ENCODE data around the gene FHIP1B.
A peak's percentile ranks its signal among the peaks of the same experiment; 100 is the strongest.
"Not testable (repeated sequence)": the region's sequence is repeated elsewhere in the genome, so short reads cannot be mapped to it uniquely, and the experiment has no call there.

FHIP1B gene

DNA sequence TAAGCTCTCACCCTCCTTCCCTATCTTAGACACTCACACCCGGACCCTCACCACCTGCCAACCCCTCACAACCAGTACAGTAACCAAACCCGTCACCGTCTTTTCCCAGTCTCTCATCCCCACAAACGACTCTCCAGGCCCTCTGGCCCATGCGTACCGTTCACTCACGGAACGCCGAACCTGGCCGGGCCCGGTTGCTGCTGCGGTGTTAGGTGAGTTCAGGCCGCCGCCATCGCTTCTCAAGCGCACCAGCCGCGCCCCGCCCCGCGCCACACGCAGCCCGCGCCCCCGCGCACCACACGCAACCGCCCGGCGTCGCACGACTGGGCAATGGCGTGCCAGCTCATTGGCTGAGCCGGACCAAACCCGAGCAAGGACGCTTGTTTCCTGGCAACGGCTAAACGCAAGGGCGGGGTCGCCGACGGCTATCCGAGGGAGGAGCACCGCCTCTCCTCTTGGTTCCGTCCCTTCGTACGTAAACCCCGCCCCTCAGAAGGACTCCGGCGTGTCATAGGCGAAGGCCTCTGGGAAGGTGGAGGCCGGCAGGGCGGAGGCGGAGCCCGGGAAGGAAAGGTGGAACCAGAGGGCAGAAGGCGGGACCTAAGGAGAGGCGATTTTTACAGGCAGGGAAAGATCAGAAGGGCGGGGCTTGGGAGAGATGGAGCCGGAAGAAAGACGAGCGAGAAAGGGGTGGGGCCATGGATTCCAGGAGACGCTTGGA, at the start of gene FHIP1B:
Gene FHIP1B (minus strand): TSS at position 250 of the 721 bp plus-strand sequence. CDS start 10,120 bp downstream, outside the sequence.
- DNase-seq, result peak; percentile 100

DNA sequence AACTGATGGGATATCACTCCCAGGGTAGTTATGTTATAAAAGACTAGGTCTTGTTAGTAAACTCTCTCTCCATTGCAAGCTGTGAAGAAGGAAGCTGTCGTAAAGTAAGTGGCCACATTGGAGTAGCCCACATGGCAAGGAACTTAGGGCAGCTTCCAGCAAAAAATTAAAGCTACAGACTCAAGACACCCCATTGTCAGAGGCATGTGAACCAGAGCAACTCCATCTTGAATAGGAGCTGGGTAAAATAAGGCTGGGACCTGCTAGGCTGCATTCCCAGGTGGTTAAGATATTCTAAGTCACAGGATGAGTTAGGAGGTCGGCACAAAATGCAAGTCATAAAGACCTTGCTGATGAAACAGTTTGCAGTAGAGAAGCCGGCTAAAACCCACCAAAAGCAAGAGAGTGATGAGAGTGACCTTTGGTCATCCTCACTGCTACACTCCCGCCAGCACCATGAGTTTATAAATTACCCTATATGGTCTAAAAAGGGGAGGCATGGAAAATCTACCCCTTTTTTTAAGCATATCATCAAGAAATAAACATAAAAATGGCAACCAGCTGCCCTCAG, 49.1 kb upstream of the FHIP1B start:
- no peak for DNase-seq

DNA sequence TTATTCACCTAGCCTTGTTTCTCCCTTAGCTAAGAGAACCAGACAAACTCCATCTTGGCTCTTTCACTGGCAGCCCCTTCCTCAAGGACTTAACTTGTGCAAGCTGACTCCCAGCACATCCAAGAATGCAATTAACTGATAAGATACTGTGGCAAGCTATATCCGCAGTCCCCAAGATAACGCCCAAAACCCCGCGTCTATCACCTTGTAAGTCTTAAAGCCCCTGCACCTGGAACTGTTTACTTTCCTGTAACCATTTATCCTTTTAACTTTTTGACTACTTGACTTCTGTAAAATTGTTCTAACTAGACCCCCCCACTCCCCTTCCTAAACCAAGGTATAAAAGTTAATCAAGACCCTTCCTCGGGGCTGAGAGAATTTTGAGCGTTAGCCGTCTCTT, 46.4 kb upstream of the FHIP1B start:
- not testable (repeated sequence) for DNase-seq

DNA sequence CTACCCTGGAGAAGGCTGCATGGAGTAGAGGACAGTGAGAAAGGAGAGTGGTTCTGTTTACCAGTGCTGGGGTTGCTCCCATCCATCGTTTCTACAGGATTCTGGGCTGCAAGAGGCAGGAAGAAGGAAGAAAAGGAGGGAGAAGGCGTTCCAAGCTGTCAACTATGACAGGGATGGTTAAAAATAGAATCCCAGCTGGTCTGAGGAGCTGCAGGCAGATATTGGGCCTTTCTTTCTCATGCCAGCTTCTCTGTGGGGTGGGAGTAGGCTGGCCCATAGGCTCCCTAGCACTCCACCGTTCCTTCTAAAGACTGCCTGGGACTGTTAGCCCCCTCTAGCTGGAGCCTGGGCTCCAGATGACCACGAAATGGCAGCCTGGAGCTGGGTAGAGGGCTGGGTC, 38.8 kb upstream of the FHIP1B start:
- DNase-seq, result no peak

DNA sequence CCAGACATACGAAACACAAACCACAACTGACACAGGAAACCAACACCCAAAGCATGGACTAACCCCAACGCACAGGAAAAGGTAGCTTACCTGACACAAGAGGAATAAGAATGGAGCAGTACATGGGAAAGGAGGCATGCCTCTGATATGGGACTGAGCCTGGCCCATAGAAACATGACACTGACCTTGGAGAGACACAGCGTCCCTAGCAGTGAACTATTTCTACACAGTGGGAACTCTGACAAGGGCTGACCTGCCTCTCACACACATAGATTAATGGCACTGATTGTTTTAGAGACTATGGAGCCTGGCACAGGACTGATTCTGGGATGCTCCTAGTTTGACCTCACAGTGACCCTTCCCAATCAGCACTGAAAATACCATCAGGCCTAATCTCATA, 37.2 kb upstream of the FHIP1B start:
- no peak for DNase-seq

DNA sequence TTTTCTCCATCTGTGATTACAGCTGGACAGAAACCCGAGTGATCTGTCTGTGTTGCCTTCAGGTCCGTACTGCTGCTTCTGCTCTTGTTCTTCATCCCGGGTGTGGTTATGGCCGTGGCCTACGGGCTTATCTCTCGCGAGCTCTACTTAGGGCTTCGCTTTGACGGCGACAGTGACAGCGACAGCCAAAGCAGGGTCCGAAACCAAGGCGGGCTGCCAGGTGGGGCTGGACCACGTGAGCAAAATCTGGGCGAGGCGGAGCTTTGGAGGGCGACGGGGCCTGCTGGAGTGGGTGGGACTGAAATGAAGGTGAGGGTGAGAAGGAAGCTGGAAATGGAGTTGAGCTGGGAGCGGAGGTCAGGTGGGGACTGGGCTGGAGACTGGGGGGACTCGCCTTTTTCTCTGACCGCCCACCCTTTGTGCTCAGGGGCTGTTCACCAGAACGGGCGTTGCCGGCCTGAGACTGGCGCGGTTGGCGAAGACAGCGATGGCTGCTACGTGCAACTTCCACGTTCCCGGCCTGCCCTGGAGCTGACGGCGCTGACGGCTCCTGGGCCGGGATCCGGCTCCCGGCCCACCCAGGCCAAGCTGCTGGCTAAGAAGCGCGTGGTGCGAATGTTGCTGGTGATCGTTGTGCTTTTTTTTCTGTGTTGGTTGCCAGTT, 36.3 kb upstream of the FHIP1B start:
- DNase-seq, result no peak

DNA sequence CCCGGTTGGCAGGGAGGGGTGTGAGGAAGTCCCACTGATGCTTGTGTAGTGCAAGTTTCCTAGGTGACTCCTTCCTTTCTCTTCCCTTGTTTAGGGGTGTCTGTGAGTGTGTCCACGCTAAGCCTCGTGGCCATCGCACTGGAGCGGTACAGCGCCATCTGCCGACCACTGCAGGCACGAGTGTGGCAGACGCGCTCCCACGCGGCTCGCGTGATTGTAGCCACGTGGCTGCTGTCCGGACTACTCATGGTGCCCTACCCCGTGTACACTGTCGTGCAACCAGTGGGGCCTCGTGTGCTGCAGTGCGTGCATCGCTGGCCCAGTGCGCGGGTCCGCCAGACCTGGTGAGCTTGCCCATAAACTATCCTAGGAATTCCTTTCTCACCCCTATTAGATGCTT, 35.6 kb upstream of the FHIP1B start:
- no peak for DNase-seq

DNA sequence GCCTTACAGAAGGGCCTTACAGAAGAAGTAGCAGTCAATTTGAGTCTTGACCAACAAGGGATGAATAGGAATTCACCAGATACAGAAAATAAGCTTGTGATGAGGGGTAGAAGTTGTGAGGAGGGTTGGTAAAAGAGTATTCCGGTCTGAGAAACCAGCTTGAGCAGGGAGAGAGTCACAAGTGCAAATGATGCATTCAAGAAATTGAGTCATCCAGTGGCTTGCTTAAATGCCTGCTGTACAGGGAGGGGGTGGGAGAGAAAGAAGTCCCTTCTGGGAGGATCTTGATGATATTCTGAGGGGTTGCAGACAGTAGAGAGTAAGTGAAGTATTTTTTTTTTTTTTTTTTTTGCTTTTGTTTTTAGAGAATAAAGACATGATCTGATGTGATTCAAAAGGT, 34.4 kb upstream of the FHIP1B start:
- DNase-seq, result no peak

DNA sequence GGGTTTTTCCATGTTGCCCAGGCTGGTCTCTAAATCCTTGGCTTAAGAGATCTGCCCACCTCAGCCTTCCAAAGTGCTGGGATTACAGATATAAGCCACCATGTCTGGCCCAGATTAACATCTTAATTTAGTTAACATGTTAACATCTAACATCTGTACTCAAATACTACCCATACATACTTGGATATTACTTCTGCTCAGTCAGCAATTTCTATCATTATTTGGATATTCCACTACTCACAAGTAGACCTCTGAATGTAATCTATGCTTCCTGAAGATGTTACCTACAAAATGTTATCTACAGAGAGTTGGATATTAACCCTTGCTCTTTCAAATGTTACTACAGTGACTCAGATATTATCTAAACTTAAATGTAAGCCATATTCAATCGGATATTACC, 29.2 kb upstream of the FHIP1B start:
- DNase-seq, result no peak

DNA sequence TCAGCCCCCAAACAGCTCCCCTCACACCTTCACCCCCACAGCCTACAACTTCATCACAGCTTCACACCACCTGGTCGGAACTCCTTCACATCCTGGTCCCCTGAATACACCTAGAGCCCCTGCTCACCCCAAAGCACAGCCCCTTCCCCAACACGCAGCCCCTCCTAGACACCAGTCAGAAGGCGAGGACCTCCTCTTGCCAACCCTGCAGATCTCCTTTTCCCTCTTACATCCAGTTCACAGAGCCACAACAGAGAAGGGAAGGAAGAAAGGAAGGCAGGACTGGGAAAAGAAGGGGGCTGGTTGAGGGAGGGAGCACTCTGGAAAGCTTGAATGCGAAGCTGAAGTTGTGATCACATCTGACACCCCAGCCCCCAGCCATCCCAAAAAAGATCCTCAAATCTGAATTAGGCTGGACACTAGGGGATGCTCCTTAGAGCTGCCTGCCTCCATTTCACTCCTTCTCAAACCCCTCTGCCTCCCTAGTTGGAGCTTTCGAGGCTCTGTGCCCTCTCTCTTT, 25.8 kb upstream of the FHIP1B start:
- no peak for DNase-seq

DNA sequence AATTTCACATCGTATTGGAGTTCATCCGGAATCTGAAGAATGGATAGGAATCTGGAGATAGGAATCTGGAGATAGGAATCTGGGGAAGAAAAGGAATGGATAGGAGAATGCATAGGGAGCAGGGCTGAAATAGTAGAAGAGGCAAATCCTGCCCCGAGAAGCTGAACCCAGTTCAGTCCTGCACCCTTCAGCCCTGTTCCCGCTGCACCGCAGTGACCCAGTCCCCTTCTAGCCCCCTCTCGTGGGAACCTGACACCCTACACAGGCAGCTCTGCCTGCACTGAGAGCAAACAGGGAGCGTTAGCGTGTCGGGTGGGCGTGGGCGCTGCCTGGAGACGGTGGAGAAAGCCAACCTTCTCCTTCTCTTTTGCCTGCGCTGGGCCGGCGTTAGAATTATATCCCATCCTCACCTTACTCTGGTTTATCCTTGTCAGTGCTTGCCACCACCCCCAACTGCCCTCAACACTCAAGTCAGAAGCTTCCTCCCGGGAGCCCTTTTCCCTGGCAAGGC, 24.2 kb upstream of the FHIP1B start:
- no peak for DNase-seq

DNA sequence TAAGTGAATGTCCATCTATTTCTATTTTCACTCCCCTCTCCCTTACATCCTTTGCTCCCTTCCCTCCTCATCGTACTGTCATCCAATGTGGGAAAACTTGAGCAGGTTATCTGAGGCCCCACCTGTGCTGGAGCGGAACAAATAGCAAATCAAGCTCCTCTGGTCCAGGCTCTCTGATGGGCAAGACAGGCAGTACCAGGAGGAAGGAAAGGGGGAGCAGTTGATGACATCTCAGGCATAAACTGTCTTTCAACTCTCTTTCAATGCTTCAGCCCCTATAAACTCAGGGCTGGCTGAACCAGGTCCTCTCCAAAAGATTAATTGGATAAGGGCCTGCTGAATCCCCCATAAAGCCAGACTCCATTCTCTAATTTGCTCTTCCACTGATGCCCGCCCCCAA, 23.7 kb upstream of the FHIP1B start:
- no peak for DNase-seq

DNA sequence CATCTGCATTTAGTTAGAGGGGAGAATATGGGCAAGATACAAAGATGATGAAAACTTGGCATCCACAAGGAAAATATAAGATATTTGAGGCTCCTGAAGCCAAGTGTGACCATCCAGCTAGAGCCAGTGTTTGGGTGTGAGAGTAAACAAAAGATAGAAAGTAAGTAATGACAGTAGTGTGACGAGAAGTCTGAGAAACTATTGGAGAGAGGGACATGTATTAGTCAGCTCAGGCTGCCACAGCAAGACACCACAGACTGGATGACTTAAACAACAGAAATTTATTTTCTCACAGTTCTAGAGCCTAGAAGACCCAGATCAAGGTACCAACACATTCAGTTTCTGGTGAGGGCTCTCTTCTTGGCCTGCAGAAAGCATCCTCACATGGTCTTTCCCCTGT, 18.8 kb upstream of the FHIP1B start:
- DNase-seq, result no peak

DNA sequence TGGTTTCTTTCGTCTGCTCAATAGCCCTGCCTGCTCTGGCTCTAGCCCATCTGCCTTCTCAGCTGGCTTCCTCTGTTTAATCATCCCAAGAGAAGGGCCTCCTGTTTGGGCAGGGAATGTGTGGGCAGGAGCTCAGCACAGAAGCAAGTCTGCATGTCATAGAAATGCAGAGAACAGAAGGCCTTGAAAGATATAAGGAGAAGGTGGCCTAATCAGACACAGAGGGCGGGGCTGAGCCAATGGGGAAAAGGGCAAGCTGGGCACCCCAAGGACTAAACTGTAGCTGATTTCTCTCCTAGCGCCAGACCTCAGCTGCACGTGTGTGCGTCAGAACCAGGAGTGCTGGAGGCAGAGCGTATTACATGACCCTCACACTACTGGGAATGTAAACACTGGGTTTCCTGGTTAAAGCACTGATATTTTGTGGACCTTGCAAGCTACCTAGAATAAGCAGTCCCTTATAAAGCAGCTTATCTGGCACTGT, 17.6 kb upstream of the FHIP1B start:
- DNase-seq, result no peak

DNA sequence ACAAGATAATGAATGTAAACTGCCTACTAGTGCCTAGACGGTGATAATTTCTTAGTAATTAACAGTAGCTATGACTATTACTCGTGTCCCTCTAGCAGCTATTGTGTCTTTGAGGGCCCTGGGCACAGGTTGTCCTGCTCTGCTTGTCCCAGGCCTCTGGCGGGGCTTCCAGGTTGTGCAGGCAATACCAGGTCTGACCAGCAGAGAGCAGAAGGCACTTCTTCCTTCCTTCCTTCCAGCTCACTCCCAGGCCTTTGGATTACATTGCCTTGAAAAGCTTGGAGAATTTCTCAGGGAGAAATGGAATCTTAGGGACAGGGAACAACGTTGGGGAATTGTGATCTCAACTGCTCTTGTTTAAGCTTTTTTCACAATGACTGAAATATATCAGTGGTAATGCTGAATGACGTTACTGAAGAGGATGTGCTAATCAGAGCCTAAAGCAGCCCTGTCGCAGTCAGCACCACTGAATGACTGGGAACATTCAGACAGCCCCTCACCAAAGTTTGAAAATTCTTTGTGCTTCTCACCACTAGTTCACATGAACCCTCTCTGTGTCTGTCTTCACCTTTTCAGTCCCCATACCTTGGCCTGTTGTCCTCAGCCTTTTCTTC, 16.8 kb upstream of the FHIP1B start:
- DNase-seq, result peak; percentile 9

DNA sequence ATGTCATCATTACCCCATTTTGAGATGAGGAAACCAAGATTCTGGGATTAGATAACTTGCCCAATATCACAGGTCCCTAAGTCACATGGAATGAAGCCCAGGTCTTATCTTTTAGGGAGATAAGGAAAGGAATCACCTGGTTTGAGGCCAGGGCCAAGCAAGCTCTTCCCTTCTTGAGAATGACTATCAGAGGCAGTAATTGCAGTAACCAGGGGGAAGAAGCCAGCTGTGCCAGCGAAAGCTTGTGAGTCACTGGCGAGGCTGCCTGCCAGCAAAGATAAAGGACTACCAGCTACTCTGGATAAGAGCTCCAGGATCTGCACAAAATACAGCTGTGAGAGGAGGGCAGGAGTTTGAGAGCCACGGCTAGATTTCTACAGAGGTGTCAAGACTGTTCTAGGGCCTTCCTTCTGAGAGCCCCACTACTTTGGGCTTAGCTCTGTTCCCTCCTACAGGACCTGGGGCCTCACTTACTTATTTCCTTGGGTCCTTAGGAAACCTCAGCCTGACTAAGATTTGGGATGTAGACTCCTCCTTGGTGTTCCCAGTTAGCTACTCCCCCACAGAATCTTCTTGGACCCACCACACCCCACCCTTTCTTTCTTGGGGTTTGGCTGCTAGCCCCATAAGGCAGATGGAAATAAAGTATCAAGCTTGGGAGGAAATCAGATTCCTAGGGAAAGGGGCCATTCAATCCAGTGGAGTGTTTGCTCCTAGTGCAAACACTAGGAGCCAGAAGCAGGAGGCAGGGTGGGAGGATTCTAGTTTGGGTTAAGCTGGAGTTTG, 15.5 kb upstream of the FHIP1B start:
- DNase-seq, result no peak

DNA sequence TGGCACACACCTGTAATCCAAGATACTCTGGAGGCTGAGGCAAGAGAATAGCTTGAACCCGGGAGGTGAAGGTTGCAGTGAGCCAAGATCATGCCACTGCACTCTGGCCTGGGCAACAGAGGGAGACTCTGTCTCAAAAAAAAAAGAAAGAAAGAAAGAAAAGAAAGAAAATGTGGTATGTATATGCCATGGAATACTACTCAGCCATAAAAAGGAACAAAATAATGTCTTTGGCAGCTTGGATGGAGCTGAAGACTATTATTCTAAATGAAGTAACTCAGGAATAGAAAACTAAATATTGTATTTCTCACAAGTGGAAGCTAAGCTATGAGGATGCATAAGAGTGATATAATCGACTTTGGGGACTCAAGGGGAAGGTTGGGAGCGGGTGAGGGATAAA, 14.5 kb upstream of the FHIP1B start:
- not testable (repeated sequence) for DNase-seq

DNA sequence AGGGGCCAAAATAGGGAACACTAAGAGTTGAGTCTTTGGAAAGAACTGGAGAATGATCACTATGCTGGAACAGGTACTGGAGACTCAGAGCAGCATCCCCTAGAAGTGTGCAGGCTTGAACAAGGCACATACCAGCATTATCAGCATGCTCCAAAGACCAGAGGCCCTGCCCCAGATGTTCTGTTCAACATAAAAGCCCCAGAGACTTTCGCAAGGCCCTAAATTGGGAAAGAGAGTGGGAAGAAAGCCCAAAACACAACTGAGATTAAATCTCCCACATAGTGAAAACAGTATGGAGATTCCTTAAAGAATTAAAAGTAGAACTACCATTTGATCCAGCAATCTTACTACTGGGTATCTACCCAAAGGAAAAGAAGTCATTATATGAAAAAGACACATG, 13.8 kb upstream of the FHIP1B start:
- DNase-seq, result no peak

DNA sequence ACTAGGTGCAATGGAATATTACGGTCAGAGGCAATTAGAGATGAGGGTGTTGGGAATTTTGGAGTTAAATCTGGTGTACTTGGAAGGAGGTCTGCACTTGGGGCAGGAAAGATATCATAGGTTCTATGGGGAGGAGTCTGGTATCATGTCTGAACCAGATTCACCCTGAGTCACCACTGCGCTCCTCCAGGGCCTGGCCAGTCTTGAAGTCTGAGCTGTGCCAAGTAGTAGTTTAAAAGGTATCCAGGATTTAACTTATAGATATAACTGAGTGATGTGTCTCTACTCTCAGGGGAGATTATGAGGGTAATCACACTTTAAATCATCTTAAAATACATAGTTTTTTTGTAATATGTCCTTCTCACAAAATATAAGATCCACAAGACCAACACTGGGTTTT, 11.1 kb upstream of the FHIP1B start:
- no peak for DNase-seq

DNA sequence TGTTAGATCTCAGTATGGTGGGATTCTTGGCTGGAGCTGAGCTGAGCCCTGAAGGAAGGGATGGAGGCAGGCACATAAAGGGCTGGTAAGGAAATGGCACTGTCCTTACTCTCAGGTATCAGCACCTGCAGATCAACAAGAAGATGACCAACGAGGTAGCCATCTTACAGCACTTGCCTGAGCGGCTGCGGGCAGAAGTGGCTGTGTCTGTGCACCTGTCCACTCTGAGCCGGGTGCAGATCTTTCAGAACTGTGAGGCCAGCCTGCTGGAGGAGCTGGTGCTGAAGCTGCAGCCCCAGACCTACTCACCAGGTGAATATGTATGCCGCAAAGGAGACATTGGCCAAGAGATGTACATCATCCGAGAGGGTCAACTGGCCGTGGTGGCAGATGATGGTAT, 6.9 kb upstream of the FHIP1B start:
- DNase-seq, result no peak

DNA sequence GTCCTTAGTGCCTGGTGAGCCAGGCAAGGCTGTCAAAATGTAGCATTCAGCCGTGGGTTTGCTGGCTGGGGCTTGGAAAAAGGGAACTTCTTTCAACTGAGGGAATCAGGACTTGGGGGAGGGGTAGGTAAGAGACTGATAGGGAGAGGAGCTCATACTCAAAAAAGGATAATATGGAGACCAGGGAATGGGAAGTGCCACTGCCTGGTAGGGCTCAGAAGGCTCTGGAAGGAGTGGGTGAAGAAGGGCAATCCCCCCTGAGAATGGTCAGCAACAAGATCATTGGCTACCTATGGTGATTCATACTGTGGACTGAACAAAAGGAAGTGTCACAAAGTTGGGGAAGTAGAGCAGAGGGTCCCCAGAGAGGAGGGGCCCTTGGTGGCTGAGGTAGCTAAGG, 6.3 kb upstream of the FHIP1B start:
- DNase-seq, result no peak

DNA sequence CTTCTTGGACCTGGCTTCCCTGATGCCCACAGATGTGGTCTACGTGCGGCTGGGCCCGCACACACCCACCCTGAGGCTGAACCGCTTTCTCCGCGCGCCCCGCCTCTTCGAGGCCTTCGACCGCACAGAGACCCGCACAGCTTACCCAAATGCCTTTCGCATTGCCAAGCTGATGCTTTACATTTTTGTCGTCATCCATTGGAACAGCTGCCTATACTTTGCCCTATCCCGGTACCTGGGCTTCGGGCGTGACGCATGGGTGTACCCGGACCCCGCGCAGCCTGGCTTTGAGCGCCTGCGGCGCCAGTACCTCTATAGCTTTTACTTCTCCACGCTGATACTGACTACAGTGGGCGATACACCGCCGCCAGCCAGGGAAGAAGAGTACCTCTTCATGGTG, 5.7 kb upstream of the FHIP1B start:
- no peak for DNase-seq

DNA sequence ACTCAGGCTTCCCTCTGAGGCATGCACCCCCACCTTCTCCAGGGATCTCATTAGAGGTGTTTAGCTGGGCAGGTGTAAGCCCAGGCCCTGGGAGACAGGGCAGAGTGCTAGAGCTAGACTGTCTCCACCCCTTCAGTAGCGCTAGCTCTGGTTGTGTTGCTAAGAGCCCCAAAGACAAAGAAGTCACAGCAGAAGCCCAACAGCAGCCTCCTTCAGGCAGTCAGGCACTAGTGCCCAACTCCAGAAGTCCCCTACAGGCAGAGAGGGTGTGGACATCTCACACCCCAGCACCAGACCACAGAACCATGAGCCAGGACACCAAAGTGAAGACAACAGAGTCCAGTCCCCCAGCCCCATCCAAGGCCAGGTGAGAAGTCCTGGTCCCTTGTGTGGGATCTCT, 4.5 kb upstream of the FHIP1B start, which contains the start of gene CNGA4:
Gene CNGA4 (plus strand): TSS at position 188 of the 400 bp plus-strand sequence. CDS start 118 bp downstream, at position 306.
- DNase-seq, result no peak

Measured in NK-92 treated with Interleukin-12 subunit alpha and Interleukin-12 subunit beta, amount 100 ng/mL, for 24 hours (cell line).